Parathyroid adenoma (tissue), 2 donors: ENCODE results near the gene HHIPL1.

Experiments used
- H2AFZ ChIP-seq: fragments of 300-600 bp; sonication (generic); one replicate; pipeline ENCODE4 v1.7.0; 2017; ENCODE audit warnings: antibody characterized with exemption, mild to moderate bottlenecking
- H3K27ac ChIP-seq: fragments of 300-600 bp; sonication (generic); one replicate; pipeline ENCODE4 v1.7.0; 2017
- H3K27me3 ChIP-seq: fragments of 300-600 bp; sonication (generic); one replicate; pipeline ENCODE4 v1.7.0; 2017; ENCODE audit warnings: low read length; ENCODE audit not compliant: control insufficient read depth, insufficient read depth
- H3K36me3 ChIP-seq: fragments of 300-600 bp; sonication (generic); one replicate; pipeline ENCODE4 v1.7.0; 2017; ENCODE audit warnings: low read length; ENCODE audit not compliant: control insufficient read depth, insufficient read depth
- H3K4me1 ChIP-seq: fragments of 300-600 bp; sonication (generic); one replicate; pipeline ENCODE4 v1.7.0; 2017; ENCODE audit warnings: control low read depth
- H3K4me2 ChIP-seq: fragments of 300-600 bp; sonication (generic); one replicate; pipeline ENCODE4 v1.7.0; 2017; ENCODE audit warnings: low read length
- H3K4me3 ChIP-seq: fragments of 300-600 bp; sonication (generic); one replicate; pipeline ENCODE4 v1.7.0; 2017; ENCODE audit warnings: low read depth, low read length
- H3K79me2 ChIP-seq: fragments of 300-600 bp; sonication (generic); one replicate; pipeline ENCODE4 v1.7.0; 2017; ENCODE audit warnings: control low read depth
- H3K9ac ChIP-seq: fragments of 300-600 bp; sonication (generic); one replicate; pipeline ENCODE4 v1.7.0; 2017; ENCODE audit warnings: mild to moderate bottlenecking
- H3K9me3 ChIP-seq: fragments of 300-600 bp; sonication (generic); one replicate; pipeline ENCODE4 v1.7.0; 2017; ENCODE audit warnings: low read length; ENCODE audit not compliant: control insufficient read depth
- CTCF ChIP-seq: fragments of 300-600 bp; sonication (generic); IDR thresholded peaks from one replicate; pipeline ENCODE4 v1.7.0; 2017; ENCODE audit warnings: antibody characterized with exemption, mild to moderate bottlenecking
- donor health status: primary hyperparathyroidism.

Gene HHIPL1

GRCh38 chr14:99706107-99706900 lies 61.4 kb downstream of the HHIPL1 start:
- H3K27me3 ChIP-seq: no peaks in the 10 kb centered on the region
- no peak overlapping the region for H3K4me3 ChIP-seq
- no peak overlapping the region for H3K4me2 ChIP-seq
- no peak overlapping the region for H3K9ac ChIP-seq
- no peak overlapping the region for H2AFZ ChIP-seq
- no peak overlapping the region for H3K27ac ChIP-seq
- H3K36me3 ChIP-seq: no peaks in the 10 kb centered on the region
- no peaks in the 10 kb centered on the region for H3K9me3 ChIP-seq
- TF ChIP-seq CTCF: no peak
- H3K79me2 ChIP-seq: no peaks in the 10 kb centered on the region
- no peaks in the 10 kb centered on the region for H3K4me1 ChIP-seq

- H3K79me2 ChIP-seq: no peaks in the 10 kb centered on the region
- no peak overlapping the region for H2AFZ ChIP-seq
- H3K4me3 ChIP-seq: no peak overlapping the region
- no peak overlapping the region for H3K9ac ChIP-seq
- no peaks in the 10 kb centered on the region for H3K4me1 ChIP-seq
- no peaks in the 10 kb centered on the region for H3K27me3 ChIP-seq
- no peak overlapping the region for H3K27ac ChIP-seq
- TF ChIP-seq CTCF: no peak
- no peaks in the 10 kb centered on the region for H3K9me3 ChIP-seq
- H3K4me2 ChIP-seq: no peak overlapping the region
- H3K36me3 ChIP-seq: no peaks in the 10 kb centered on the region
Measured at GRCh38 chr14:99707420-99707819, 62.5 kb downstream of the HHIPL1 start.

- H3K9ac ChIP-seq: no peak overlapping the region
- H3K27ac ChIP-seq: no peak overlapping the region
- no peaks in the 10 kb centered on the region for H3K4me1 ChIP-seq
- H3K9me3 ChIP-seq: no peaks in the 10 kb centered on the region
- no peak overlapping the region for H3K4me2 ChIP-seq
- no peaks in the 10 kb centered on the region for H3K79me2 ChIP-seq
- H3K36me3 ChIP-seq: no peaks in the 10 kb centered on the region
- H2AFZ ChIP-seq: no peak overlapping the region
- no peak overlapping the region for H3K4me3 ChIP-seq
- H3K27me3 ChIP-seq: no peaks in the 10 kb centered on the region
- no peak for TF ChIP-seq CTCF
Measured at GRCh38 chr14:99707921-99708320, 63.0 kb downstream of the HHIPL1 start.

GRCh38 chr14:99708449-99708848 lies 63.5 kb downstream of the HHIPL1 start:
- no peak for TF ChIP-seq CTCF
- Histone ChIP-seq H3K27me3 (no peaks in the 10 kb centered on the region), H3K4me3 (no peak overlapping the region), H3K79me2 (no peaks in the 10 kb centered on the region), H3K4me2 (no peak overlapping the region), H2AFZ (no peak overlapping the region), H3K4me1 (no peaks in the 10 kb centered on the region), H3K9me3 (no peaks in the 10 kb centered on the region), H3K9ac (no peak overlapping the region), H3K36me3 (no peaks in the 10 kb centered on the region), H3K27ac (no peak overlapping the region)

GRCh38 chr14:99713972-99714371 lies 69.0 kb downstream of the HHIPL1 start:
- no peak overlapping the region for H2AFZ ChIP-seq
- H3K36me3 ChIP-seq: no peaks in the 10 kb centered on the region
- no peaks in the 10 kb centered on the region for H3K27me3 ChIP-seq
- H3K4me2 ChIP-seq: no peak overlapping the region
- H3K4me1 ChIP-seq: no peaks in the 10 kb centered on the region
- H3K9me3 ChIP-seq: no peaks in the 10 kb centered on the region
- H3K4me3 ChIP-seq: no peak overlapping the region
- no peak overlapping the region for H3K27ac ChIP-seq
- H3K9ac ChIP-seq: no peak overlapping the region
- TF ChIP-seq CTCF: no peak
- H3K79me2 ChIP-seq: no peaks in the 10 kb centered on the region
